Kasumi-1 (cell line): ENCODE measurements around the gene HDAC2.
A peak's percentile ranks its signal among the peaks of the same experiment; 100 is the strongest.
"Not testable (repeated sequence)": the region's sequence is repeated elsewhere in the genome, so short reads cannot be mapped to it uniquely, and the experiment has no call there.

ENCODE experiments used
- DNase-seq, 2 experiments: peaks; one replicate each; lab custom pipeline; 2025; lab: John Stamatoyannopoulos, UW

The HDAC2 gene

GRCh38 chr6:113970805-113971676 is at the start of gene HDAC2:
Gene HDAC2 (minus strand): TSS chr6:113971148. CDS start chr6:113970908, 240 bp downstream.
- peak; percentile 86 to 91 for DNase-seq

GRCh38 chr6:114020196-114020595 is 49.2 kb upstream of the HDAC2 start:
- DNase-seq: no peak

GRCh38 chr6:114017146-114017545 is 46.2 kb upstream of the HDAC2 start:
- DNase-seq: not testable (repeated sequence)

GRCh38 chr6:114014106-114014505 is 43.2 kb upstream of the HDAC2 start:
- not testable (repeated sequence) for DNase-seq

GRCh38 chr6:114011486-114011885 is 40.5 kb upstream of the HDAC2 start:
- not testable (repeated sequence) for DNase-seq

- no peak for DNase-seq
Measured at GRCh38 chr6:114010540-114010939, 39.6 kb upstream of the HDAC2 start.

- no peak for DNase-seq
Measured at GRCh38 chr6:114009192-114009591, 38.2 kb upstream of the HDAC2 start.

- no peak for DNase-seq
Measured at GRCh38 chr6:114008331-114008730, 37.4 kb upstream of the HDAC2 start.

GRCh38 chr6:114007516-114007915 is 36.6 kb upstream of the HDAC2 start:
- DNase-seq: no peak

GRCh38 chr6:114001354-114001753 is 30.4 kb upstream of the HDAC2 start:
- no peak for DNase-seq

- DNase-seq: no peak
Measured at GRCh38 chr6:114000069-114000468, 29.1 kb upstream of the HDAC2 start.

GRCh38 chr6:113999284-113999683 is 28.3 kb upstream of the HDAC2 start:
- DNase-seq: no peak

GRCh38 chr6:113998811-113999210 is 27.9 kb upstream of the HDAC2 start:
- DNase-seq: no peak

- no peak for DNase-seq
Measured at GRCh38 chr6:113997116-113997515, 26.2 kb upstream of the HDAC2 start.

- DNase-seq: no peak
Measured at GRCh38 chr6:113995634-113996033, 24.7 kb upstream of the HDAC2 start.

- peak; percentile 82 to 88 for DNase-seq
Measured at GRCh38 chr6:113994934-113995342, 24.0 kb upstream of the HDAC2 start.

- DNase-seq: no peak
Measured at GRCh38 chr6:113989675-113990074, 18.7 kb upstream of the HDAC2 start.

GRCh38 chr6:113982675-113983074 is 11.7 kb upstream of the HDAC2 start:
- not testable (repeated sequence) for DNase-seq

GRCh38 chr6:113982055-113982550 is 11.2 kb upstream of the HDAC2 start:
- no peak for DNase-seq

- DNase-seq: peak; percentile 68 to 71
Measured at GRCh38 chr6:113980937-113981554, 10.1 kb upstream of the HDAC2 start.

GRCh38 chr6:113979937-113980336 is 9.0 kb upstream of the HDAC2 start:
- peak; percentile 42 to 79 for DNase-seq

- peak in 1 of 2 experiments; percentile 6 for DNase-seq
Measured at GRCh38 chr6:113978084-113978675, 7.2 kb upstream of the HDAC2 start.

GRCh38 chr6:113976806-113977205 is 5.9 kb upstream of the HDAC2 start:
- no peak for DNase-seq
